GM21619 (cell line): Measurements from ENCODE around the gene GIMAP2.
"Not testable (repeated sequence)": the region's sequence is repeated elsewhere in the genome, so short reads cannot be mapped to it uniquely, and the experiment has no call there.

Experiments
- ATAC-seq: cut with Tn5 transposase; IDR thresholded peaks from one replicate; pipeline ENCODE4 v1.9.1; 2021; ENCODE audit not compliant: unreplicated experiment

Gene GIMAP2

GRCh38 chr7:150685219-150686029 lies at the start of gene GIMAP2:
TSS of gene GIMAP2 (plus strand) at chr7:150685706. CDS start at chr7:150687060, 1,354 bp downstream.
- ATAC-seq, result peak; percentile 93

DNA sequence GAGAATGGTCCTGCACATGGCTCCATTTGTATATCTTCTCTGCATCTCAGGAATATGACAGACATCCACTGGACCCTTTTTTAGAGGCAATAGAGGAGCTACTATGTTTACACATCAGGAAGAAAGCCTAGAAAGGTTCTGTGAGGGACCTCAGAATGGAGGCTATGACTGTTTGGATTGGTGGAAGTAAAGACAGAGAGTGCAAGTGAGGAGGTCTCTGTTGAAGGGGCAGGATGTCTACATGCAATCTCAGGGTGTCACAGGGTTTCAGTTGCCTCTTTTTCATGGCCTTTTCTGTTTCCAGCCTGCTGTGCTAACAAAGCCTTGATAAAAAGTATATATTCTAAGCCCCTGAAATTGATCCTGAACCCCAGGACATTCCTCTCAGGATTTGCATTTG lies 43.7 kb upstream of the GIMAP2 start:
- ATAC-seq, result no peak

- no peak for ATAC-seq
Measured at GRCh38 chr7:150642926-150643325, 42.6 kb upstream of the GIMAP2 start.

DNA sequence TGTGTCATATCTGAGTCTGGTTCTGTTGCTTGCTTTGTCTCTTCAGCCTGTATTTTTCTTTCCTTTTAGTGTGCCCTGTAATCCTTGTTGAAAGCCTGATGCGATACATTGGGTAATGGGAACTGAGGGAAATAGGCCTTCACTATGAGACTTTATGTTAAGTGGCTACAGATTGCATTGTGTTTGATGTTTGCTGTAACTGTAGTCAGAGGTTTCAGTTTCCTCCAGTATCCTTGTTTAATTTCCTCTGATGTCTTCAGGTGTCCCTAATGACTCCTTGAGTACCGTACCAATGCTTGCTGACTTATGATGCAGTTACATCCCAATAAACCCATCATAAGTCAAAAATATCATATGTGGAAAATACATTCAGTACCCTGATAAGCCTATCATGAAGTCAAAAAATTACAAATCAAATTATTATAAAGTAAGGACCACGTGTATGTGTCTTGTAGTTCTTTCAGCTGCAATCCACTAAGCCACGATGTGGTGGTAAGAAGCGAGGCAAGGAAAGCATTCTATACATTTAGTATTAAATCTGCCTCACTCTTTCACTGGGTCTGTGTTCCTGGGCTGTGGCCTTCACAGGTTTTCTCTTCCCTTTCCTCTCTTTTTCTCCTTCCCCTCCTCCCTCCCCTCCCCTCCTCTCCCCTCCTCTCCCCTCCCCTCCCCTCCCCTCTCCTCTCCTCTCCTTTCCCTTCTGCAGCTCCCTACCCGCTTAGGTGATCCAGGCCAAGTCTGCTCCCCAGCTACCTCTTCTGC lies 40.1 kb upstream of the GIMAP2 start:
- no peak for ATAC-seq

- no peak for ATAC-seq
Measured at GRCh38 chr7:150648353-150649079, 37.0 kb upstream of the GIMAP2 start.

DNA sequence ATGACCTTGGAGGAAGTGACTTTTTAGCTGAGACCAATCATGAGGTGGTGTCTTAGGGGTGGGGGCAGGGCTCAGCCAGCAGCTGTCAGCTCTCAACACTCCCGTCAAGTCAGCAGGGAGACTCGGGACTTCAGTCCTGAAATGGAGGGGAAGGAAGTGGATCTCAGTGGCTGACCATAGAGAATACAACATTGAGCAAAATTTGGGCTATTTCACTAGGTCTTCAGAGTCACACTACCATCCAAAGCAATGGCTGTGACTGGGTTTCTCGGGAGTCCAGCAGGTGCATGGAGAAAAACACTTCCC lies 36.5 kb upstream of the GIMAP2 start:
- no peak for ATAC-seq

DNA sequence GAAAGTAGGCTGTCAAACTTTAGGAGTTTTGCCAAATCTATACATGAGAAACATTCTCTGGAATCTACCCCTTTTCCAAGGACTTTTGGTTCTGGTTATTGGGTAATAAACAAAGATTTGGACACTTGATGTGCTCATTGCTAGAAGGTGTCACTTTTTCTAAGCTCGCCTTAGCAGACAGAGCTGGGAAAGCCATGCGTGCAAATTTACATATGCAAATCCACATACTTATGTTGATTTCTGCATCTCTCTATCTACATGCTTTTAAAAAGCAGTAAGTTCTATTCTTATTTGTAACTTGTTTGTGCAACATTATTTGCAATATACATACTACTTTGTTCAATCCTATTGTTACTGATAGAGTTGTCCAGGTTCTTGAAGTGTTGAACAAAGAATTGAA lies 30.8 kb upstream of the GIMAP2 start:
- no peak for ATAC-seq

GRCh38 chr7:150656047-150656446 lies 29.5 kb upstream of the GIMAP2 start:
- no peak for ATAC-seq

DNA sequence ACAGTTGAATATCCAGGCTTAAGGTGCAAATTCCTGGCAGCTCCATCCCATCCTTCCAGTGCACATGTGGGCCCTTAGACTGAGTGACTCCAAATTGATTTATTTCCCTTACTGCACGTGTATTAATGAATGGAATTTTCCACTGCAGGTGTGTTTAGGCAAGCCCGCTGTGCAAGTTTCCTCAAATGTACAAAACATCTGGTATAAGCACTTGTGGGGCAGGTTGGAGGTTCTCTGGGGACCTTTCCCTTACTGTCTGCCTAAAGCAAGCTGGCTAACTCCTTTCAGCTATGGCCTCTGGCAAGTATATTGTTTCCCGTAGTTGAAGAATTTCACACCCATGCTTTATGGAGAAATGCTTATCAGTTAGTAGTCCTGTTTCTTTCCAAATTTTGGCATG lies 28.0 kb upstream of the GIMAP2 start:
- no peak for ATAC-seq

GRCh38 chr7:150660939-150661613 lies 24.4 kb upstream of the GIMAP2 start:
- ATAC-seq, result no peak

DNA sequence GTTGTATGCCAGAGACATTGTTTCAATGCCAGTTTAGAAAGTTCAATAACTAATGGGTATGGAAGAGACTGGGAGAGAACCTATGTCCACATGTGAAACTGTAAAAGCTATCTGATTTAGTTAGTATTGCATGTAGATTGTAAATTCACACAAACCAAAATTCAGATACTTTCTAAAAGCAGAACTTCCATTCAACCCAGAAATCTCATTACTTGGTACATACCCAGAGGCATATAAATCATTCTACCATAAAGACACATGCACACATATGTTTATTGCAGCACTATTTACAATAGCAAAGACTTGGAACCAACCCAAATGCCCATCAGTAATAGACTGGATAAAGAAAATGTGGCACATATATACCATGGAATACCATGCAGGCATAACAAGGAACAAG lies 22.7 kb upstream of the GIMAP2 start:
- not testable (repeated sequence) for ATAC-seq

- peak; percentile 45 for ATAC-seq
Measured at GRCh38 chr7:150663802-150664494, 21.6 kb upstream of the GIMAP2 start.

DNA sequence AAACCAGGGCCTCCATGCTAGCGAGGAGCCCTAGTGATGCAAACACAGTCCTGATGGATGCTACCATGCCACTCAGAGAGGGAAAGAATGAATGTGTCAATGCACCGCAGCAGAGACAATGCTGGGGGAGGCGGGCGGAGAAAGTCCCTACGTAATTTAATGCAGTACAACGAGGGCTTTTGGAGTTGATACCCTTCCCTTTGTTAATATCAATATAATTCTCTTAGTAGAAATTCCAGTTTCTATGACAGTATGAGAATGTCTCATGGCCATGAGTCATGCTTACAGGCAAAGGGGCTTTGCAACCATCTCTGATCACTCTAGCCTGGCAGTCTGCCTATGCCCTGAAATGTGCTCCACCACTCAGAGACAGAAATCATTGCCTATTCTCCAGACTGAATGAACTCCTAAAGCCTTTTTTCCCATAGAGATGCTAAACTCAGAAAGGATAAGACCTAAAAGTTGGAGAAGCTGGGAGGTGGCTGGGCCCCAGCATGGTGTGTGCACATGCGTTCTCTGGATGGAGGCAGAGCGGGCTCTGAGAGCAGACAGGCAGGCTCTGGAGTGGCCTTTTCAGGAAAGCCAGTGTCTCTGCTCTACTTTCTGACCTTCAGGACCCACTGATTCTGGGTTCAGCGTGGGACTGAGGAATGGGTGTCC lies 20.3 kb upstream of the GIMAP2 start:
- no peak for ATAC-seq

GRCh38 chr7:150665896-150666295 lies 19.6 kb upstream of the GIMAP2 start:
- no peak for ATAC-seq

DNA sequence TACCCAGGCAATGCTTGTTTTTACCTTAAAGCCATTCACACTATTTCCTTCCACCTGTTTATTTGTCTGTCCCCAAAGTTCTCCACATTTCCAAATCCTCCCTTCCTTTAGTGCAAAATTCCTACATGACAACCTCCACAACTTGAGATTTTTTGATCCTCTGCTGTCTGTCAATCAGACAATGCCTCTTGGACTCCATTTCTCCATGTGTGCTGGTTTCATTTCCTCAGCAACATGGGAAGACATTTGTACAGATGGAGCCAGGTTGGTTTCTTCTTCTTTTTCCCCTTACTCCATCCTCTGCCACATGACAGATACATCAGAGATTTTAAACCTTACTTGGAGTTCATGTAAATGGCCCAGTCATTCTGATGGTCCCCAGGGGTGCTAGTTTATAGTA lies 19.1 kb upstream of the GIMAP2 start:
- no peak for ATAC-seq

DNA sequence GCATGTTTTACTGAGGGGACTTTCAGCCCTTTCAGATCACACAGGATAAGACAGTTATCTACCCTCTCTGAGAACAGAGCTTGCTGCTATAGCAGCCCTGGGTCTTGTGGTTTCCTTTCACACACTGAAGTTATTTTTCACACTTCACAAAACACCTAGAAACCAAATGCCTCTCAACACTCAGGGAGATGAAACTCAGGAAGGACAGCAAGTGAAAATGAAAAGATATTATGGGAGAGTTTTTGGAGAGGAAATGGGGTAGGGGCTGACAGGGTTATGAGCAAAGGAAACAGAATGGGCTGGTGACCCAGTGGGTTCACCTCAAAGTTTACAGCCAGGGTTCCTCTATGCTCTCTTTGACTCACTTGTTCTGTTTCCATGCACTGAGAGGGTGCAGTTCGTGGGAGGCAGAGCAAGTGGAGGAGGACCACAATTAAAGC lies 17.0 kb upstream of the GIMAP2 start:
- ATAC-seq, result peak; percentile 76

DNA sequence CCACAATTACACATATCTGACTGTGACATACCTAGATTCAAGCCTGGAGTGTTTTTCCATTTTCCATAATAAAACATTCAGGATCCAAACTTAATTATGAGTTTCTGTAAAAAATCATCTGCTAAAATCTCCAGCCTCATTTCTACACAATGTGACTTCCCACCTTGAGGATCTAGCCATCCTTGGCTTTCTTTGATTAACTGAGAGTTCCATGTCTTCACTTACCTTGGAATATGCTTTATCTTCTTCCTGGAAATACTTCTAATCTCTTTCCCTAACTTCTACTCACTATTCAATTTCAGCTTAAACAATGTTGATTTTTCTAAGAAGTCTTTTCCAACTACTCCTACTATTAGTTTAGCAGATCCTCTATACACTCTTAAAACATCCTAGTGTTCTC lies 16.5 kb upstream of the GIMAP2 start:
- no peak for ATAC-seq

DNA sequence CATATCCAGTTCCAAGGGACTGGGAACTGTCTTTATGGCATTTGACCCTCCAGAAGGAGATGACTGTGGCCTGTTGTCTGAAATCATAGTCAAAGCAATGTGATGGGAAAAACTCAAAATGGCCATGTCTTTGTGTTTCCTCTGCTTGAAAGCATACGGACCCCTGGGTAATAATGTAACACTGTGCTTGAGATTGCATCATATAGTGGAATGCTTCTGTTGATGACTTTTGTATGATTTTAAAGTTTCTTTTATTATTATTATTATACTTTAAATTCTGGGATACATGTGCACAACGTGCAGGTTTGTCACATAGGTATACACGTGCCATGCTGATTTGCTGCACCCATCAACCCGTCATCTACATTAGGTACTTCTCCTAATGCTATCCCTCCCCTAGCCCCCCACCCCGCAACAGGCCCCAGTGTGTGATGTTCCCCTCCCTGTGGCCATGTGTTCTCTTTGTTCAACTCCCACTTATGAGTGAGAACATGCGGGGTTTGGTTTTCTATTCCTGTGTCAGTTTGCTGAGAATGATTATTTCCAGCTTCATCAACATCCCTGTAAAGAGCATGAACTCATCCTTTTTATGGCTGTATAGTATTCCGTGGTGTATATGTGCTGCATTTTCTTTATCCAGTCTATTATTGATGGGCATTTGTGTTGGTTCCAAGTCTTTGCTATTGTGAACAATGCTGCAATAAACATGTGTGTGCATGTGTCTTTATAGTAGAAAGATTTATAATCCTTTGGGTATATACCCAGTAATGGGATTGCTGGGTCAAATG lies 13.5 kb upstream of the GIMAP2 start:
- not testable (repeated sequence) for ATAC-seq

GRCh38 chr7:150675714-150676113 lies 9.8 kb upstream of the GIMAP2 start:
- no peak for ATAC-seq
